Nephron progenitor cell (in vitro differentiated cells): ENCODE measurements around the gene ANKRD65.

Source experiments
- DNase-seq: peaks from one replicate; pipeline ENCODE4 v3.0.0; 2021
- H3K27ac Mint-ChIP-seq: 2 replicates; pipeline ENCODE4 v1.8.0; 2021; ENCODE audit warnings: mild to moderate bottlenecking, moderate library complexity, mixed read lengths
- H3K27me3 Mint-ChIP-seq: 2 replicates; pipeline ENCODE4 v1.8.0; 2021; ENCODE audit warnings: mild to moderate bottlenecking, low read depth, mixed read lengths; ENCODE audit not compliant: poor library complexity
- H3K36me3 Mint-ChIP-seq: 2 replicates; pipeline ENCODE4 v1.8.0; 2021; ENCODE audit warnings: low read depth, mixed read lengths
- H3K4me1 Mint-ChIP-seq: 2 replicates; pipeline ENCODE4 v1.8.0; 2021; ENCODE audit warnings: mixed read lengths
- H3K4me3 Mint-ChIP-seq: 2 replicates; pipeline ENCODE4 v1.8.0; 2021; ENCODE audit warnings: mild to moderate bottlenecking, moderate library complexity, mixed read lengths
- H3K9me3 Mint-ChIP-seq: 2 replicates; pipeline ENCODE4 v1.8.0; 2021; ENCODE audit warnings: mild to moderate bottlenecking, moderate library complexity, mixed read lengths
- CTCF ChIP-seq: fragments of 200-600 bp; sonication (generic); IDR thresholded peaks from 2 replicates; pipeline ENCODE4 v1.5.0; 2021; ENCODE audit warnings: antibody characterized with exemption

Gene ANKRD65

GRCh38 chr1:1398677-1399186 is 22.3 kb downstream of the ANKRD65 start:
- TF ChIP-seq CTCF = no peak
- Mint-ChIP-seq H3K4me1 (peaks cover 44% of the 10 kb centered on the region), H3K4me3 (peak overlapping the region; percentile 97), H3K27me3 (peaks cover 2% of the 10 kb centered on the region), H3K36me3 (peaks cover 56% of the 10 kb centered on the region), H3K9me3 (no peaks in the 10 kb centered on the region), H3K27ac (no peak overlapping the region)
- DNase-seq = peak; percentile 23

GRCh38 chr1:1397839-1398523 is 23.1 kb downstream of the ANKRD65 start:
- TF ChIP-seq CTCF = no peak
- Mint-ChIP-seq H3K4me3 (peak overlapping the region; percentile 97), H3K4me1 (peaks cover 39% of the 10 kb centered on the region), H3K36me3 (peaks cover 57% of the 10 kb centered on the region), H3K9me3 (no peaks in the 10 kb centered on the region), H3K27me3 (peaks cover 2% of the 10 kb centered on the region), H3K27ac (peak overlapping the region; percentile 83)
- DNase-seq = no peak

GRCh38 chr1:1395166-1395565 is 25.9 kb downstream of the ANKRD65 start:
- no peak overlapping the region for H3K4me3 Mint-ChIP-seq

GRCh38 chr1:1394116-1394515 is 27.0 kb downstream of the ANKRD65 start:
- Mint-ChIP-seq H3K4me1 (peaks cover 14% of the 10 kb centered on the region), H3K27ac (no peak overlapping the region), H3K27me3 (peaks cover 2% of the 10 kb centered on the region), H3K9me3 (no peaks in the 10 kb centered on the region), H3K4me3 (no peak overlapping the region), H3K36me3 (peaks cover 80% of the 10 kb centered on the region)
- DNase-seq = no peak
- no peak for TF ChIP-seq CTCF

More at GRCh38 chr1:1395166-1395565, 25.9 kb downstream of the ANKRD65 start:
- DNase-seq = no peak
- no peaks in the 10 kb centered on the region for H3K9me3 Mint-ChIP-seq
- no peak for TF ChIP-seq CTCF
- no peak overlapping the region for H3K27ac Mint-ChIP-seq
- peaks cover 1% of the 10 kb centered on the region for H3K27me3 Mint-ChIP-seq
- H3K36me3 Mint-ChIP-seq = peaks cover 69% of the 10 kb centered on the region
- peaks cover 21% of the 10 kb centered on the region for H3K4me1 Mint-ChIP-seq

- no peak for TF ChIP-seq CTCF
- DNase-seq = no peak
- Mint-ChIP-seq H3K27ac (peak overlapping the region; percentile 51), H3K36me3 (peaks cover 86% of the 10 kb centered on the region), H3K9me3 (no peaks in the 10 kb centered on the region), H3K4me1 (peaks cover 14% of the 10 kb centered on the region), H3K27me3 (peaks cover 2% of the 10 kb centered on the region), H3K4me3 (no peak overlapping the region)
Observed at GRCh38 chr1:1393428-1393827, 27.6 kb downstream of the ANKRD65 start.

- no peak for TF ChIP-seq CTCF
- no peak overlapping the region for H3K4me3 Mint-ChIP-seq
- H3K27me3 Mint-ChIP-seq = peaks cover 2% of the 10 kb centered on the region
- H3K4me1 Mint-ChIP-seq = peaks cover 10% of the 10 kb centered on the region
- no peak for DNase-seq
- peaks cover 88% of the 10 kb centered on the region for H3K36me3 Mint-ChIP-seq
- no peaks in the 10 kb centered on the region for H3K9me3 Mint-ChIP-seq
- H3K27ac Mint-ChIP-seq = no peak overlapping the region
Observed at GRCh38 chr1:1393014-1393413, 28.1 kb downstream of the ANKRD65 start.
